GM18520 (cell line): ENCODE data around the gene MSH6.
A peak's percentile ranks its signal among the peaks of the same experiment; 100 is the strongest.

Experiments used
- ATAC-seq: cut with Tn5 transposase; IDR thresholded peaks from one replicate; pipeline ENCODE4 v1.9.1; 2021; ENCODE audit not compliant: unreplicated experiment

The MSH6 gene

DNA sequence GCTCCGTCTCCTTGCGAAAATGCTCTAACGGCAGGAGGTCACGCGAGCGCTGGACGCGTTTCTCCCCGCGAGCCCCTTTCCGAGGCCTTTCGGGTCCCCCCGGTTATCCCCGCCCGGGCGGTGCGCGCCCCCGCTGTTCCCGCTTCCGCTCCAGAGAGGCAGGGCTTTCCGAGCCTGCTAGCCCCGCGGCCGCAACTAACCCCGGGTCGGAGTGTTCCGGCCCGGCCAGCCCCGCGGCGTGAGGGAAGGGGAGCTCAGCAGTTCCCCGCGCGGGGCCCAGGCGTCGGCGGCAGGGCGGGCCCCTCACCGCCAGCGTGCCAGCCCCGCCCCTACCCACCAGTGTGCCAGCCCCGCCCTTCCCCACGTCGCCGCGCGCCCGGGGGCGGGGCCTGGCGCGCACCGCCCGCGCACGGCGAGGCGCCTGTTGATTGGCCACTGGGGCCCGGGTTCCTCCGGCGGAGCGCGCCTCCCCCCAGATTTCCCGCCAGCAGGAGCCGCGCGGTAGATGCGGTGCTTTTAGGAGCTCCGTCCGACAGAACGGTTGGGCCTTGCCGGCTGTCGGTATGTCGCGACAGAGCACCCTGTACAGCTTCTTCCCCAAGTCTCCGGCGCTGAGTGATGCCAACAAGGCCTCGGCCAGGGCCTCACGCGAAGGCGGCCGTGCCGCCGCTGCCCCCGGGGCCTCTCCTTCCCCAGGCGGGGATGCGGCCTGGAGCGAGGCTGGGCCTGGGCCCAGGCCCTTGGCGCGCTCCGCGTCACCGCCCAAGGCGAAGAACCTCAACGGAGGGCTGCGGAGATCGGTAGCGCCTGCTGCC is at the start of gene MSH6:
MSH6 (plus strand) TSS at position 475 of the 815 bp plus-strand sequence; CDS start at position 564, 89 bp downstream.
- ATAC-seq, result peak; percentile 87

DNA sequence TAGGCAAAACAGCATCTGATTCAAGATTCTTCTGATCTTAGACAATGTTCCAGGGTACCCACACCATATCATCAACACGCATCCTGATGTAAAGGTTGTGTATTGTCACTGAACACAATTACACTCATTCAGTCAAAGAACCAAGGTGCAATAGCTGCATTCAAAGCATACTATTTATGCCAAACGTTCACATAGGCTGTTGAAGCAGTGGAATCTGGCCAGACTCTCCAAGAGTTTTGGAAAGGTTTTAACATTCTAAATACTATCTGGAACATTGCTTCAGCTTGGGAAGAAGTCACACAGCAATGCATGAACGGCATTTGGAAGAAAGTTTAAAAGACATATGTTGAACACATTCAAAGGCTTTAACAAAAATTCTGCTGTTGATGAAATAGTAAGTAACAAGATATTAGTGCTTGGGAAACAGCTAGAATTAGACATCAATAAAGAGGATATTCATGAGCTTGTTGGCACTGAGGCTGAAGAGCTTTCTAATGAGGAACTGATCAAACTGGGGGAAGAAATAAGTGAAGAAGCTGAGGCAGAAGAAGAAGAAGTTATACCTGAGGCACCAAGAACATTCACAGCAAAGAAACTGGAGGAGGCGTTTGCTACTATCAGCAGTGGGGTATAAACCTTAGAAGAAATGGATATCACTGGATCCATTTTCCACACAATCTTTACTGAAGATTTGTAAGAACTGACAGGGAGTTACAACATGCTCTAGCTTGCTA is 47.6 kb upstream of the MSH6 start:
- no peak for ATAC-seq

GRCh38 chr2:47735912-47736311 is 47.0 kb upstream of the MSH6 start:
- no peak for ATAC-seq

GRCh38 chr2:47737191-47737975 is 45.6 kb upstream of the MSH6 start:
- no peak for ATAC-seq

DNA sequence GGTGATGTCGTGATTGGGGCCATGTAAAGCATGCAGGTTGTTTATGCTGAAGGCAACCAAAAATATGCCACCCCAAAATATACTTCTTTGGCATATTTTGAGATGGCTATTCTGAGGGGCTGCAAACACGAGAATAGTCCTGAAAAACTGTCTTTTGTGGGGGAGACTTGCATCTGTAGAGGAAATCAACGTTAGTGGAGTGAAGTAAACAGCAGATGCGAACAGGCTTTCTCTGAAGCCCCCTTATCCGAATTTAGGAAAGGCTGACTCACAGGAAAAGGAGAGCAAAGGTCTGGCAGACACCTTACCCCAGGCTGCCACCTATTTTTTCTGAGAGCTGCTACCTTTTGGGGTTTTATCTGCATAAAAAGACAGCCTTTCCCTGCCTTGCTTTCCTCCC is 44.6 kb upstream of the MSH6 start:
- ATAC-seq, result no peak

DNA sequence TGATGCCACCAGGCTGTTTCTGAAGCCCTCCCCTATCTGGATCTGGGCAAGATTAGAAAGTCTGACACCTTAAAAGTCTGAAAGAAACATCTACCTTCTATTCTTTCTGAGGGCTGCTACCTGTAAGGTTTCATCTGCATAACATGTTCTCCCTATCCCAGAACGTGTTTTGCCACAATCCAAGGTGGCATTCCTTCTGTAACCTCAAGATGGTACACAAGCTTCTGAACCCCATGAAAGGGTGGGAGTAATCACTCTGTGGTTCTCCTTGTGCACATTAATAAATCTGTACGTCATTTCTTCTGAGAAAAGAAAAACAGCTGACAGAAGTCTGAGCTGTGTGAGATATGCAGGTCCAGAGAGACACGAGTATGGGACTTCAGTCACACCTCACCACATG is 41.8 kb upstream of the MSH6 start:
- ATAC-seq, result no peak

DNA sequence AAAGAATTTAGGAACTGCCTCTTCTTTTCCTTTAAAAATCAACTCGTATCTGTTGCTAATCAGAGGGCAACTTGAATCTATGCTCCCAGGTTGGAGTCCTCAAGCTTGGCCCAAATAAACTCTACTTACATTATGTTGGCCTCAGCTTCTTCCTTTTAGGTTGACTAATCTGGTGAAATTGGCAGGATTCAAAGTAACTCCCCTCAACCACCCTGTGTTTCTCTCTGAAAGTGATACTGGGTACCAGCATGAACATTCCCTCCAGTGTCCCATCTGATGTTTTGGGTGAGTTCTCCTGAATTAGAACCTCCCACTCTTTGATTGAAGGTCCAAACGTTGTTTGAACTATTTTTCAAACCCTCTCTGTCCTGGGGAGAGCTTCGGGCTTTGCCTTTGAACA is 41.3 kb upstream of the MSH6 start:
- ATAC-seq, result no peak

DNA sequence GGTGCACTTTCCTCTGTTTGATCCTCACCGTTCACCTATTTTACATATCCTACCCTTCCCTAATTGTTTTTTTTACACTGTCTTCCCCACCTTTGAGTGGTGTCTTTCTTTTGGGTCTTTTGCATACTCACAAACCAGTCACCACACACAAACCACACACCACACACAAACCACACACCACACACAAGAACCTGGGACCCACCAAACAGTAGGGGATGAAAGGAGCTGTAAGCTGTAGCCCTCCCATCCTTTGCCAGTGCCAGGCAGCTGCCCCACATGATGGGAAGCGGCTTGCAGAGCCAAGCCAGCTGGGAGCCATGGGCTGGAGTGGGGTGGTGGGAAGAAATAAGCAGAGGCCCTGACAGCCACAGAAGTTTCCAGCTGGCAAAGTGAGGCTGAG is 38.9 kb upstream of the MSH6 start:
- no peak for ATAC-seq

- no peak for ATAC-seq
Observed at GRCh38 chr2:47747878-47748277, 35.1 kb upstream of the MSH6 start.

- ATAC-seq, result no peak
Observed at GRCh38 chr2:47751856-47752414, 31.0 kb upstream of the MSH6 start.

GRCh38 chr2:47767497-47767844 is 15.5 kb upstream of the MSH6 start:
- ATAC-seq, result no peak

- no peak for ATAC-seq
Observed at GRCh38 chr2:47767880-47768609, 14.9 kb upstream of the MSH6 start.

GRCh38 chr2:47769318-47769717 is 13.6 kb upstream of the MSH6 start:
- ATAC-seq, result no peak

DNA sequence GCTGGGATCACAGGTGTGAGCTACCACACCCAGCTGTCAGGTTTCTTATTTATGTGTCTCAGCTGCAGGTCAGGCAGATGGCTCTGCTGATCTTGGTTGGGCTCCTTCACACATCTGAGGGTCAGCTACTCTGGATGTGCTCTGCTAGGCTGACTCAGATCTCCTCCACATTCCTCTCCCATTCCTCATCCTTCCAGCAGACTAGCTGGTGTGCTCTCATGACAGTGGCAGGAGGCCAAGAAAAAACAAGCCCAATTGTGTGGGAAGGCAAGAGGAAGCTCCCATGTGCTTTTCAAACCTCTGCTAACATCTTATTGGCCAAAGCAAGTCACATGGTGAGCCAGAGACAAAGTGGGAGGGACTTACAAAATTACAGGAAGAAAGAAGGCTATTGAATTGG is 11.7 kb upstream of the MSH6 start:
- no peak for ATAC-seq

DNA sequence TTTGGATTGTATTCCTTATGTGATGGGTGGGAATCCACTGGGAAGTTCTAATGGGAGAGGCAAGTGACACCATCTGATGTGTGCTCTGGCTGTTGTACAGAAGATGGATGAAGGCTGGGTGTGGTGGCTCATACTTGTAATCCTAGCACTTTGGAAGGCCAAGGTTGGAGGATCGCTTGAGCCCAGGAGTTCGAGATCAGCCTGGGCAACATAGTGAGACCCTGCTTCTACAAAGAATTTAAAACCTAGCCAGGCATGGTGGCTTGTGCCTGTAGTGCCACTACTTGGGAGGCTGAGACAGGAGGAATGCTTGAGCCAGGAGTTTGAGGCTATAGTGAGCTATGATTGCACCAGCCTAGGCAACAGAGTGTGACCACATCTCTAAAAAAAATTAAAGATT is 10.6 kb upstream of the MSH6 start:
- no peak for ATAC-seq

GRCh38 chr2:47774567-47774966 is 8.4 kb upstream of the MSH6 start:
- ATAC-seq, result no peak

GRCh38 chr2:47777277-47777937 is 5.5 kb upstream of the MSH6 start:
- no peak for ATAC-seq

GRCh38 chr2:47778698-47779425 is 4.1 kb upstream of the MSH6 start:
- ATAC-seq, result no peak

GRCh38 chr2:47779426-47779790 is 3.5 kb upstream of the MSH6 start:
- no peak for ATAC-seq

- no peak for ATAC-seq
Observed at GRCh38 chr2:47782381-47782670, 619 bp upstream of the MSH6 start.
